SU-DHL-6 (cell line): Measurements from ENCODE around the gene TSC2.

Experiments
- CTCF ChIP-seq: fragments of 200-600 bp; sonication (generic); IDR thresholded peaks from one replicate; pipeline ENCODE4 v1.5.1; 2017; ENCODE audit warnings: antibody characterized with exemption, mild to moderate bottlenecking, low read length, moderate library complexity; ENCODE audit not compliant: insufficient read depth, poor library complexity, severe bottlenecking
- EZH2phosphoT487 ChIP-seq: fragments of 200-600 bp; sonication (generic), shearing (Covaris generic); conservative IDR thresholded peaks from 2 replicates; pipeline ENCODE4 v1.6.1; 2018; ENCODE audit warnings: mild to moderate bottlenecking, antibody characterized with exemption, low read length, moderate library complexity, mixed read lengths

GRCh38 chr16:2013527-2013926, 34.3 kb upstream of the TSC2 start:
- TF ChIP-seq CTCF, result no peak
- no peak for TF ChIP-seq EZH2phosphoT487
